CD4-positive, alpha-beta T cell (primary cell): Measurements from ENCODE around the gene NTN1. TPM values are rescaled to one million over a fixed set of nuclear protein-coding genes. Genes with fewer than 3 reads are reported as not detected.

Experiments
- ATAC-seq: fragments of 200-7000 bp; cut with Tn5 transposase; one replicate; pipeline ENCODE4 v1.10.0; 2022; ENCODE audit warnings: mild to moderate bottlenecking; ENCODE audit not compliant: poor library complexity
- CTCF ChIA-PET: fragments of 350-600 bp; sonication (Branson Sonifier 250); formaldehyde crosslinking; loops from one replicate; lab custom pipeline; 2021; ENCODE audit warnings: antibody characterized with exemption, inconsistent platforms; lab: Charles Lee
- POLR2A ChIA-PET: fragments of 350-600 bp; sonication (Branson Sonifier 250); formaldehyde crosslinking; loops from one replicate; lab custom pipeline; 2021; ENCODE audit warnings: antibody characterized with exemption, inconsistent platforms; lab: Charles Lee
- DNase-seq, 14 experiments: peaks; one replicate each; pipeline ENCODE4 v3.0.0-alpha.2; 2013 to 2020; ENCODE audit warnings: mixed read lengths in 2 of 14
- H3K27ac ChIP-seq, 2 donors: one replicate each; pipeline versions ENCODE4 v1.5.1 to v1.7.0; 2013; ENCODE audit warnings: low read length in 2 of 2, low read depth in 1 of 2, mild to moderate bottlenecking in 1 of 2
- H3K27me3 ChIP-seq, 2 experiments: 1 replicate in 1 of 2; 2 replicates in 1 of 2; pipeline versions ENCODE4 v1.6.1 to v1.7.0; 2013; ENCODE audit warnings: low read length in 2 of 2, control low read depth in 1 of 2, mild to moderate bottlenecking in 1 of 2, moderate library complexity in 1 of 2; ENCODE audit not compliant: insufficient read depth in 2 of 2, control insufficient read depth in 1 of 2
- H3K36me3 ChIP-seq: one replicate; pipeline ENCODE4 v1.6.1; 2013; ENCODE audit warnings: low read length, control low read depth; ENCODE audit not compliant: insufficient read depth
- H3K4me1 ChIP-seq: one replicate; pipeline ENCODE4 v1.6.1; 2013; ENCODE audit warnings: low read length, control low read depth; ENCODE audit not compliant: insufficient read depth
- H3K4me3 ChIP-seq: one replicate; pipeline ENCODE4 v1.5.1; 2013; ENCODE audit warnings: mild to moderate bottlenecking, low read length, moderate library complexity
- H3K9me3 ChIP-seq, 2 experiments: 1 replicate in 1 of 2; 2 replicates in 1 of 2; pipeline versions ENCODE4 v1.6.1 to v1.7.0; 2013; ENCODE audit warnings: low read length in 2 of 2, mild to moderate bottlenecking in 2 of 2, control low read depth in 1 of 2, moderate library complexity in 1 of 2; ENCODE audit not compliant: control insufficient read depth in 1 of 2, insufficient read depth in 1 of 2
- H3K27ac Mint-ChIP-seq: one replicate; pipeline ENCODE4 v1.8.0; 2020; ENCODE audit warnings: mixed read lengths
- H3K27me3 Mint-ChIP-seq: one replicate; pipeline ENCODE4 v1.8.0; 2021; ENCODE audit warnings: mixed read lengths
- H3K36me3 Mint-ChIP-seq: one replicate; pipeline ENCODE4 v1.8.0; 2021; ENCODE audit warnings: low read depth, mixed read lengths
- H3K4me1 Mint-ChIP-seq: one replicate; pipeline ENCODE4 v1.8.0; 2021; ENCODE audit warnings: low read depth, mixed read lengths
- H3K4me3 Mint-ChIP-seq: one replicate; pipeline ENCODE4 v1.8.0; 2020; ENCODE audit warnings: mild to moderate bottlenecking, mixed read lengths
- H3K9me3 Mint-ChIP-seq: one replicate; pipeline ENCODE4 v1.8.0; 2020; ENCODE audit warnings: mixed read lengths
- CTCF ChIP-seq: fragments of 200-600 bp; IDR thresholded peaks from one replicate; pipeline ENCODE4 v1.8.0; 2022; ENCODE audit warnings: antibody characterized with exemption, mild to moderate bottlenecking
- intact Hi-C, 2 experiments: fragments of 100-400 bp; cut with DNase I in 1 of 2; cut with micrococcal nuclease in 1 of 2; formaldehyde crosslinking; loops; one replicate each; pipeline versions ENCODE4 v1.15.1 to v1.9.0; 2023 to 2025; cut with DNase I, micrococcal nuclease
- total RNA-seq, 174 experiments: library from RNA in 2 of 174; stranded (reverse) in 2 of 174; gene quantifications; one replicate each; pipeline ENCODE4 v1.2.3 and lab custom pipeline; 2021 to 2026

The NTN1 gene
- total RNA-seq, 2 experiments from 2014 or later: 0.08 to 0.14 TPM

- ChIA-PET CTCF (no interaction called here), POLR2A (no interaction called here)
- TF ChIP-seq CTCF: no peak
- Histone ChIP-seq H3K4me1 (peaks cover 22% of the 10 kb centered on the region), H3K27ac (no peak overlapping the region), H3K36me3 (no peaks in the 10 kb centered on the region), H3K27me3 (no peaks in the 10 kb centered on the region), H3K9me3 (peaks cover 0 to 6% of the 10 kb centered on the region in 2 experiments), H3K4me3 (no peak overlapping the region)
- Mint-ChIP-seq H3K36me3 (no peaks in the 10 kb centered on the region), H3K4me1 (peaks cover 15% of the 10 kb centered on the region), H3K27ac (peak overlapping the region; percentile 71), H3K9me3 (no peaks in the 10 kb centered on the region), H3K4me3 (peak overlapping the region; percentile 69), H3K27me3 (no peaks in the 10 kb centered on the region)
- intact Hi-C loops: no loop called here
- no peak for ATAC-seq
- DNase-seq: no peak
These were observed 220.0 kb downstream of the NTN1 start for GRCh38 chr17:9241371-9241712.

GRCh38 chr17:9241774-9242496 is 220.6 kb downstream of the NTN1 start:
- DNase-seq (no peak), ATAC-seq (no peak)
- H3K9me3 ChIP-seq: no peaks in the 10 kb centered on the region
- ChIA-PET CTCF (no interaction called here), POLR2A (no interaction called here)
- Mint-ChIP-seq H3K27me3 (no peaks in the 10 kb centered on the region), H3K4me3 (peak overlapping the region; percentile 69), H3K9me3 (no peaks in the 10 kb centered on the region), H3K4me1 (peaks cover 15% of the 10 kb centered on the region), H3K27ac (peak overlapping the region; percentile 71), H3K36me3 (no peaks in the 10 kb centered on the region)
- H3K36me3 ChIP-seq: no peaks in the 10 kb centered on the region
- H3K27me3 ChIP-seq: no peaks in the 10 kb centered on the region
- H3K4me3 ChIP-seq: no peak overlapping the region
- no peak overlapping the region for H3K27ac ChIP-seq
- peaks cover 22% of the 10 kb centered on the region for H3K4me1 ChIP-seq
- intact Hi-C loops: no loop called here
- no peak for TF ChIP-seq CTCF

GRCh38 chr17:9242497-9242881 is 221.2 kb downstream of the NTN1 start:
- Mint-ChIP-seq H3K4me1 (peaks cover 15% of the 10 kb centered on the region), H3K4me3 (no peak overlapping the region), H3K36me3 (no peaks in the 10 kb centered on the region), H3K9me3 (no peaks in the 10 kb centered on the region), H3K27ac (peak overlapping the region; percentile 27), H3K27me3 (no peaks in the 10 kb centered on the region)
- Histone ChIP-seq H3K4me1 (peaks cover 22% of the 10 kb centered on the region), H3K27ac (no peak overlapping the region), H3K36me3 (no peaks in the 10 kb centered on the region), H3K4me3 (no peak overlapping the region), H3K9me3 (no peaks in the 10 kb centered on the region), H3K27me3 (no peaks in the 10 kb centered on the region)
- TF ChIP-seq CTCF: no peak
- CTCF ChIA-PET: no interaction called here
- intact Hi-C loops: no loop called here
- ATAC-seq: no peak
- DNase-seq: no peak
- POLR2A ChIA-PET: no interaction called here
